Esophagus muscularis mucosa (tissue), 3 donors: Measurements from ENCODE around the gene RMRP.

Experiments used
- CTCF ChIP-seq, 3 experiments: fragments of 200-600 bp in 2 of 3; fragments of 450-650 bp in 1 of 3; sonication (generic) in 2 of 3; IDR thresholded peaks; one replicate each; pipeline ENCODE4 v1.5.1; 2017 to 2019; ENCODE audit warnings: antibody characterized with exemption in 3 of 3, mild to moderate bottlenecking in 2 of 3, moderate library complexity in 1 of 3
- POLR2AphosphoS5 ChIP-seq, 2 donors: sonication (generic); formaldehyde crosslinking; IDR thresholded peaks; one replicate each; pipeline ENCODE4 v1.6.1; 2017; ENCODE audit warnings: antibody characterized with exemption in 2 of 2

GRCh38 chr9:35687972-35688557, 30.2 kb upstream of the RMRP start:
- TF ChIP-seq CTCF (IDR thresholded peaks at IDR 0.05) (no peak), POLR2AphosphoS5 (IDR thresholded peaks at IDR 0.05) (no peak)
